CD14-positive monocyte (primary cell): Measurements from ENCODE around the gene ASB4. TPM values are rescaled to one million over a fixed set of nuclear protein-coding genes. Genes with fewer than 3 reads are reported as not detected.

ENCODE experiments used
- DNase-seq, 3 donors: peaks; one replicate each; pipeline ENCODE4 v3.0.0-alpha.2; 2011 to 2022
- H2AFZ ChIP-seq: 2 replicates; pipeline ENCODE4 v1.6.0; 2012; ENCODE audit warnings: mild to moderate bottlenecking, low read depth, low read length, inconsistent platforms; ENCODE audit not compliant: insufficient read depth, poor library complexity, severe bottlenecking
- H3K27ac ChIP-seq, 2 donors: 1 replicate in 1 of 2; 2 replicates in 1 of 2; pipeline ENCODE4 v1.5.1; 2012 to 2013; ENCODE audit warnings: low read length in 2 of 2, control low read depth in 1 of 2, inconsistent platforms in 1 of 2, low read depth in 1 of 2, mild to moderate bottlenecking in 1 of 2
- H3K27me3 ChIP-seq, 2 donors: one replicate each; pipeline versions ENCODE4 v1.6.0 to v1.6.1; 2011 to 2013; ENCODE audit warnings: low read length in 2 of 2; ENCODE audit not compliant: control insufficient read depth in 2 of 2, insufficient read depth in 2 of 2
- H3K36me3 ChIP-seq, 2 donors: replicated peaks in 1 of 2; 1 replicate in 1 of 2; 2 replicates in 1 of 2; pipeline versions ENCODE4 v1.5.1 to v1.6.1; 2012 to 2013; ENCODE audit warnings: low read length in 2 of 2, control low read depth in 1 of 2, inconsistent platforms in 1 of 2, mild to moderate bottlenecking in 1 of 2; ENCODE audit not compliant: insufficient read depth in 2 of 2, control insufficient read depth in 1 of 2
- H3K4me1 ChIP-seq, 2 donors: 1 replicate in 1 of 2; 2 replicates in 1 of 2; pipeline versions ENCODE4 v1.5.1 to v1.6.1; 2012 to 2013; ENCODE audit warnings: low read length in 2 of 2, control low read depth in 1 of 2, inconsistent platforms in 1 of 2, mild to moderate bottlenecking in 1 of 2, moderate library complexity in 1 of 2; ENCODE audit not compliant: insufficient read depth in 2 of 2, control insufficient read depth in 1 of 2
- H3K4me2 ChIP-seq: replicated peaks from 2 replicates; pipeline ENCODE3; 2012; ENCODE audit warnings: low read length, moderate library complexity, mild to moderate bottlenecking; ENCODE audit not compliant: poor library complexity, severe bottlenecking; ENCODE audit errors: extremely low read depth
- H3K4me3 ChIP-seq, 3 experiments: fragments of 200-600 bp in 1 of 3; sonication (generic) in 1 of 3; replicated peaks in 1 of 3; 1 replicate in 2 of 3; 2 replicates in 1 of 3; pipeline ENCODE4 v1.5.1; 2011 to 2013; ENCODE audit warnings: low read length in 3 of 3, mild to moderate bottlenecking in 3 of 3, control low read depth in 2 of 3, low read depth in 2 of 3, inconsistent platforms in 1 of 3, moderate library complexity in 1 of 3
- H3K79me2 ChIP-seq: 2 replicates; pipeline ENCODE4 v1.6.0; 2012; ENCODE audit warnings: mild to moderate bottlenecking, control low read depth, inconsistent platforms, low read length, moderate library complexity; ENCODE audit not compliant: insufficient read depth
- H3K9ac ChIP-seq: 2 replicates; pipeline ENCODE4 v1.6.0; 2017; ENCODE audit warnings: low read length, mild to moderate bottlenecking; ENCODE audit not compliant: insufficient read depth, poor library complexity, severe bottlenecking
- H3K9me3 ChIP-seq, 2 donors: replicated peaks in 1 of 2; 1 replicate in 1 of 2; 2 replicates in 1 of 2; pipeline versions ENCODE4 v1.5.1 to v1.6.1; 2012 to 2013; ENCODE audit warnings: low read length in 2 of 2, control low read depth in 1 of 2; ENCODE audit not compliant: control insufficient read depth in 1 of 2, insufficient read depth in 1 of 2
- H4K20me1 ChIP-seq: 2 replicates; pipeline ENCODE4 v1.6.0; 2012; ENCODE audit warnings: mild to moderate bottlenecking, low read length, control low read depth, moderate library complexity; ENCODE audit not compliant: insufficient read depth
- H3K27ac Mint-ChIP-seq, 7 donors: one replicate each; pipeline ENCODE4 v1.8.0; 2020; ENCODE audit warnings: mild to moderate bottlenecking in 7 of 7, mixed read lengths in 7 of 7, moderate library complexity in 6 of 7, inconsistent platforms in 2 of 7
- H3K27me3 Mint-ChIP-seq, 3 donors: one replicate each; pipeline ENCODE4 v1.8.0; 2021 to 2022; ENCODE audit warnings: low read depth in 3 of 3, mild to moderate bottlenecking in 3 of 3, mixed read lengths in 3 of 3, moderate library complexity in 3 of 3, inconsistent platforms in 1 of 3
- H3K36me3 Mint-ChIP-seq, 2 donors: one replicate each; pipeline ENCODE4 v1.8.0; 2020; ENCODE audit warnings: mixed read lengths in 2 of 2, inconsistent platforms in 1 of 2, mild to moderate bottlenecking in 1 of 2
- H3K4me1 Mint-ChIP-seq: one replicate; pipeline ENCODE4 v1.8.0; 2020; ENCODE audit warnings: mild to moderate bottlenecking, mixed read lengths
- H3K4me3 Mint-ChIP-seq, 2 donors: one replicate each; pipeline ENCODE4 v1.8.0; 2020; ENCODE audit warnings: mild to moderate bottlenecking in 2 of 2, mixed read lengths in 2 of 2, moderate library complexity in 1 of 2
- H3K9me3 Mint-ChIP-seq, 7 donors: one replicate each; pipeline ENCODE4 v1.8.0; 2020 to 2022; ENCODE audit warnings: mixed read lengths in 7 of 7, mild to moderate bottlenecking in 6 of 7, moderate library complexity in 6 of 7, inconsistent platforms in 2 of 7
- WGBS: methylation state at CpG from one replicate; pipeline ENCODE4 v1.1.5; 2013; ENCODE audit warnings: missing lambda C conversion rate; ENCODE audit not compliant: insufficient coverage; 5-methylcytosine and 5-hydroxymethylcytosine counted together
- intact Hi-C, 2 donors: fragments of 100-400 bp; cut with micrococcal nuclease; formaldehyde crosslinking; loops; one replicate each; pipeline versions ENCODE4 v1.15.0 to v1.15.1; 2023
- polyA plus RNA-seq, 3 donors: library from polyadenylated mRNA; depleted of rRNA in 1 of 3; unstranded in 2 of 3; stranded (reverse) in 1 of 3; fragments of 300-500 nt in 2 of 3; fragments of >200 nt in 1 of 3; fragmentation: Illumina TruSeq in 2 of 3; gene quantifications; 1 replicate in 2 of 3; 2 replicates in 1 of 3; pipeline ENCODE4 v1.2.3, GENCODE V29; 2012 to 2021
- TF ChIP-seq, protein P1 (sequence below): fragments of 200-600 bp; IDR thresholded peaks from one replicate; pipeline ENCODE4 v1.8.0; 2022; ENCODE audit warnings: antibody characterized with exemption, mild to moderate bottlenecking

Gene ASB4
- polyA plus RNA-seq, 3 donors = not detected

DNA sequence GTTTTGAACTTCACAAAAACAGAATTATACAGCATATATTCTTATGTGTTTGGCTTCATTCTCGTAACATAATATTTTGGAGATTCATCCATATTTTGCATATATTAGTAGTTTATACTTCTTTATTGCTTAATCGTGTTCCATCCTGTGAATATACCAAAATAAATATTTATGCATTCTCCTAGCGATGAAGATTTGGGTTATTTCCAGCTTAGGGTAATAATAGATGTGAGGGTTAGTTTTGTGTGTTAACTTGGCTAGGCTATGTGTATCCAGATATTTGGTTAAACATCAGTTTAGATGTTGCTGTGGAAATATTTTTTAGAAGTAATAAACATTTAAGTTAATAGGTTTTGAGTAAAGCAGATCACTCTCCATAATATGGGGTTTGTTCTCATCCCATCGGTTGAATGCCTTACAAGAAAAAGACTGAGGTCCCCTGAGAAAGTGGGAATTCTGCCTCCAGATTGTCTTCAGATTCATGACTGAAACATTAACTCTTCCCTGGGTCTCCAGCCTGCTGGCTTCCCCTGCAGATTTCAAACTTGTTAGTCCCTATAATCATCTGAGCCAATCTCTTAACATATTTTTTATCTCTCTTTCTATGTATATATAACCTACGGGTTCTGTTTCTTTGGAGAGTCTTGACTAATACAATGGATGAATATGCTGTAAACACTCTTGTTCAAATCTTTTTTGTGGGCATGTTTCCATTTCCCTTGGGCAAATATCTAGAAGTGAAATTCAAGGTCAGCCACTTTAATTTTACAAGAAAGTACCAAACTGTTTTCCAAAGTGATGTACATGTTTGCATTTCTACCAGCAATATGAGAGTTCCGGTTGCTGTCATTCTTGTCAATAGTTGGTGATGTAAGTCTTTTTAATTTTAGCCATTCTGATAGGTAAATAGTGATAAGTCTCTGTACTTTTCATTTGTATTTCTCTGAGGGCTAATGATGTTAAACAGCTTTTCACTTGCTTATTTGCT lies 61.9 kb downstream of the ASB4 start:
- H3K9me3 Mint-ChIP-seq = peaks cover 0 to 4% (median 0%) of the 10 kb centered on the region in 7 donors
- WGBS = no CpG with 5 or more reads among the region's 6 CpGs
- peaks cover 14 to 18% of the 10 kb centered on the region in 2 donors for H3K4me1 ChIP-seq
- no peak overlapping the region for H3K4me3 Mint-ChIP-seq
- no peaks in the 10 kb centered on the region for H3K9me3 ChIP-seq
- H3K9ac ChIP-seq = no peak overlapping the region
- no peaks in the 10 kb centered on the region for H3K36me3 ChIP-seq
- H3K4me3 ChIP-seq = no peak overlapping the region
- H3K27me3 Mint-ChIP-seq = peaks cover 2 to 7% (median 2%) of the 10 kb centered on the region in 3 donors
- no peak overlapping the region for H3K27ac ChIP-seq
- no peaks in the 10 kb centered on the region for H3K27me3 ChIP-seq
- TF ChIP-seq, protein P1, sequence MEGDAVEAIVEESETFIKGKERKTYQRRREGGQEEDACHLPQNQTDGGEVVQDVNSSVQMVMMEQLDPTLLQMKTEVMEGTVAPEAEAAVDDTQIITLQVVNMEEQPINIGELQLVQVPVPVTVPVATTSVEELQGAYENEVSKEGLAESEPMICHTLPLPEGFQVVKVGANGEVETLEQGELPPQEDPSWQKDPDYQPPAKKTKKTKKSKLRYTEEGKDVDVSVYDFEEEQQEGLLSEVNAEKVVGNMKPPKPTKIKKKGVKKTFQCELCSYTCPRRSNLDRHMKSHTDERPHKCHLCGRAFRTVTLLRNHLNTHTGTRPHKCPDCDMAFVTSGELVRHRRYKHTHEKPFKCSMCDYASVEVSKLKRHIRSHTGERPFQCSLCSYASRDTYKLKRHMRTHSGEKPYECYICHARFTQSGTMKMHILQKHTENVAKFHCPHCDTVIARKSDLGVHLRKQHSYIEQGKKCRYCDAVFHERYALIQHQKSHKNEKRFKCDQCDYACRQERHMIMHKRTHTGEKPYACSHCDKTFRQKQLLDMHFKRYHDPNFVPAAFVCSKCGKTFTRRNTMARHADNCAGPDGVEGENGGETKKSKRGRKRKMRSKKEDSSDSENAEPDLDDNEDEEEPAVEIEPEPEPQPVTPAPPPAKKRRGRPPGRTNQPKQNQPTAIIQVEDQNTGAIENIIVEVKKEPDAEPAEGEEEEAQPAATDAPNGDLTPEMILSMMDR = no peak
- no peak overlapping the region for H2AFZ ChIP-seq
- H3K36me3 Mint-ChIP-seq = no peaks in the 10 kb centered on the region
- intact Hi-C loops = no loop called here
- H3K27ac Mint-ChIP-seq = no peak overlapping the region
- H3K4me2 ChIP-seq = no peak overlapping the region
- no peak for DNase-seq
- H3K79me2 ChIP-seq = no peaks in the 10 kb centered on the region
- H3K4me1 Mint-ChIP-seq = peaks cover 18% of the 10 kb centered on the region
- H4K20me1 ChIP-seq = no peaks in the 10 kb centered on the region

DNA sequence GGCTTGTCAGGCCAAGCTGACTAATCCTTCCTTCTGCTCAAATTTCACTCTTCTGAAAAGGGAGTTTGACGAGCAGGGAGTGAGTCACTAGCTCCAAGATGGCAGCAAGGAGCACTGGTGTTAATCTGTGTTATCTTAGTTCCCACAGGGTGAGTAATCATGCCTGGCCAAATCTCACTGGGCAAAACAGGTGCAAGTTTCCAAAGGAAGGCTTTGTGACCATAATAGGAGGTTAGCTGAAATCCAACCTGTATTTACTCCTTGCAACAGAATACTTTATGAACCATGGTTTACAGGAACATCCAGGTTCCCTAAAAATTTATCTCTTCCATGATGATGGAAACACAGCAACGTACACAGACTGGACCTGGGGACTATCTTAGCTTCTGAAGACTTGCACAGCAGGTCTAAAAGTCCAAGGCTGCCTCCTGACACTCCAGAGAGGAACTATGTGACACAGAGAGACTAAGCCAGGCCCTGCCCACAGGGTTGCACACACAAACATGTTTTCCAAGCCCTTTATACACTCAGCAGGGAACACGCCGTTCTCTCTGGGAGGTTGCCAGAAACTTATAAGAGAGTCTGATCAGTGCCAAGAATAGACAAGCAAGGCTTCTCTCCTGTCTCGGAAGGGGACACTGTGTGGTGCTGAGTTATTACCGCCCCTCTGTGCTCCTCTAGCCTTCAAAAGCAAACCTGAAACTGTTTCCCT lies 64.2 kb downstream of the ASB4 start:
- no peaks in the 10 kb centered on the region for H3K36me3 ChIP-seq
- TF ChIP-seq, protein P1 = no peak
- WGBS = 84% methylated on average over 4 of the region's 6 CpGs
- no peaks in the 10 kb centered on the region for H3K9me3 ChIP-seq
- peaks cover 21% of the 10 kb centered on the region for H3K4me1 Mint-ChIP-seq
- peak overlapping the region in 1 of 7 donors; percentile 44 for H3K27ac Mint-ChIP-seq
- H3K4me1 ChIP-seq = peaks cover 14 to 16% of the 10 kb centered on the region in 2 donors
- H3K27me3 ChIP-seq = no peaks in the 10 kb centered on the region
- peaks cover 2 to 7% (median 2%) of the 10 kb centered on the region in 3 donors for H3K27me3 Mint-ChIP-seq
- peak overlapping the region; percentile 18 for H2AFZ ChIP-seq
- no peaks in the 10 kb centered on the region for H4K20me1 ChIP-seq
- intact Hi-C loops = no loop called here
- peaks cover 0 to 4% (median 0%) of the 10 kb centered on the region in 7 donors for H3K9me3 Mint-ChIP-seq
- H3K79me2 ChIP-seq = no peaks in the 10 kb centered on the region
- no peak overlapping the region for H3K4me2 ChIP-seq
- DNase-seq = peak; percentile 26 to 78 (median 54)
- H3K4me3 Mint-ChIP-seq = no peak overlapping the region
- H3K27ac ChIP-seq = no peak overlapping the region
- no peak overlapping the region for H3K4me3 ChIP-seq
- no peak overlapping the region for H3K9ac ChIP-seq
- H3K36me3 Mint-ChIP-seq = no peaks in the 10 kb centered on the region
